Fibroblast of villous mesenchyme (primary cell): ENCODE measurements around the gene LCN9. TPM values are rescaled to one million over a fixed set of nuclear protein-coding genes. Genes with fewer than 3 reads are reported as not detected.

Source experiments
- DNase-seq: peaks from one replicate; pipeline ENCODE4 v3.0.0-alpha.2; 2010; ENCODE audit warnings: low read depth
- H3K4me3 ChIP-seq: 2 replicates; pipeline ENCODE4 v1.5.1; 2011; ENCODE audit warnings: low read depth, mild to moderate bottlenecking, low read length
- total RNA-seq: library from RNA; depleted of rRNA; stranded (reverse); fragments of >200 nt; gene quantifications from 2 replicates; pipeline ENCODE4 v1.2.3, GENCODE V29; 2012
- TF ChIP-seq, protein P1 (sequence below): IDR thresholded peaks from 2 replicates; pipeline ENCODE4 v1.5.1; 2012; ENCODE audit warnings: low read depth, mild to moderate bottlenecking, low read length; ENCODE audit not compliant: insufficient read depth

Gene LCN9, protein sequence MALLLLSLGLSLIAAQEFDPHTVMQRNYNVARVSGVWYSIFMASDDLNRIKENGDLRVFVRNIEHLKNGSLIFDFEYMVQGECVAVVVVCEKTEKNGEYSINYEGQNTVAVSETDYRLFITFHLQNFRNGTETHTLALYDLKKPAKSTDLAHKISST
- not detected in 2 replicates for total RNA-seq

DNA sequence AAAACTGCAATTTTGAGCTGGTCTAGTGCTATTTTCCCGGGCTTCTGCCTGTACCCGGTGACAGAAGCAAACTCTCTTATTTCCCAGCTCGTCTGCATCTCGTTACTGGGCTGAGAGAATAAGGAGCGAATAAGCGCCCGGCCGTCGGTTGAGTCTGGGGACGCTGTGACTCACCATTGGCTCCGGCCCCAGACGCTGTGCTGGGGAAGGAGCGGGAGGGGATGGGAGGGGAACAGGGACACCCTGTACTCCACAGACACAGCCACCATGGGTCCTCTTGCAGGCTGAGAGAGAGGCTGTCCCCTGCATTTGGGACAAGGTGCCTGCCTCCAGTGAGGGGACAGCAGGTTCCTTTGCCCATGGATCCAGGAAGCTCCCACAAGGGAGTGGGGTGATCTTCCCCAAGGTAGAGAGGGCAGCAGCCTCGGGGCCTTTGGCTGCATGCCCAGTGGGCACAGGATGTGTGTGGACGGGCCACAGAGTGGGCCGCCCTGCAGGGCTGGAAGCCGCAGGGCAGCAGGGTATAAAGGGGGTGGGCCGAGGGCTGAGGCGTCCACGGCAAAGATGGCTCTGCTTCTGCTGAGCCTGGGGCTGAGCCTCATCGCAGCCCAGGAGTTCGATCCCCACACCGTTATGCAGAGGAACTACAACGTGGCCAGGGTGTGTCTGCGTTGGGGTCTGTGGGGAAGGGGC lies at the start of gene LCN9:
LCN9 (plus strand) TSS at position 552 of the 693 bp plus-strand sequence; CDS start at position 565, 13 bp downstream.
- no peak within 1 kb of the TSS for H3K4me3 ChIP-seq
- DNase-seq: no peak
- TF ChIP-seq, protein P1, sequence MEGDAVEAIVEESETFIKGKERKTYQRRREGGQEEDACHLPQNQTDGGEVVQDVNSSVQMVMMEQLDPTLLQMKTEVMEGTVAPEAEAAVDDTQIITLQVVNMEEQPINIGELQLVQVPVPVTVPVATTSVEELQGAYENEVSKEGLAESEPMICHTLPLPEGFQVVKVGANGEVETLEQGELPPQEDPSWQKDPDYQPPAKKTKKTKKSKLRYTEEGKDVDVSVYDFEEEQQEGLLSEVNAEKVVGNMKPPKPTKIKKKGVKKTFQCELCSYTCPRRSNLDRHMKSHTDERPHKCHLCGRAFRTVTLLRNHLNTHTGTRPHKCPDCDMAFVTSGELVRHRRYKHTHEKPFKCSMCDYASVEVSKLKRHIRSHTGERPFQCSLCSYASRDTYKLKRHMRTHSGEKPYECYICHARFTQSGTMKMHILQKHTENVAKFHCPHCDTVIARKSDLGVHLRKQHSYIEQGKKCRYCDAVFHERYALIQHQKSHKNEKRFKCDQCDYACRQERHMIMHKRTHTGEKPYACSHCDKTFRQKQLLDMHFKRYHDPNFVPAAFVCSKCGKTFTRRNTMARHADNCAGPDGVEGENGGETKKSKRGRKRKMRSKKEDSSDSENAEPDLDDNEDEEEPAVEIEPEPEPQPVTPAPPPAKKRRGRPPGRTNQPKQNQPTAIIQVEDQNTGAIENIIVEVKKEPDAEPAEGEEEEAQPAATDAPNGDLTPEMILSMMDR: no peak

DNA sequence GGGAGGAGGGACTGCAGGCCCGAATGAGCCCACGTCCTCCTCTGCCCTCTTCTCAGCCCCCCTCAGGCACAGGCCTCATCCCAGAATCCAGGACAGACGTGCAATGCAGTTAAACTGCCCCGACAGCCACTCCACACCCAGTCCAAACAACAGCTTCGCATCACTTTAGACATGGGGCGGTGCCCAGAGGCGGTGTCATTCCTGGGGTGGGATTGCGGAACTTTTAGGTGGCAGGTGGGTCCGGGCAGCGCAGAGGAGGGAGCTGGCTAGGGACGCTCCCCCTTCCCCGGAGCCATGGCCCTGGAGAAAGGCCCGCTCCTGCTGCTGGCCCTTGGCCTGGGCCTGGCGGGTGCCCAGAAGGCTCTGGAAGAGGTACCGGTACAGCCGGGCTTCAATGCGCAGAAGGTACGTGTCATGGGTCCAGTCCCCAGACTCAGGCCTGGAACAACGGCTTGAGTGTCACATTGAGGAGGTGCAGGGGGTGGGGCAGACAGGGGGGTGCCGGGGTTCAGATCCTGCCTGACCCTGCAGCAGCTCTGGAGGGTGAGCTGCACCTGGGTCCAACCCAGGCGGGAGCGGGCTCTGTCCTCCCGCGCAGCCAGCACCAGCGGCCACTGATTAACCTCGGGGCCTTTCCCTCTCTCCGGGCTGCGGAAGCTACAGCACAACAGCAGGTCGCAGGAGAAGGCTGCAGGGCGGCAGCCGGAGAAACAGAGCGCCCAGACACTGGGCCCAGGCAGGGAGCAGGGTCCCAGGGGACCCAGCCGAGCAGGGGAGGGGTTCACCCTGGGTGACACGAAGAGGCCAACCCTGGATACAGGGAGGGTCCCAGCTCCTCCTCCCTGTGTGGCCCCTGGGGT lies 48.9 kb upstream of the LCN9 start:
- no peak for DNase-seq
- H3K4me3 ChIP-seq: no peak overlapping the region
- TF ChIP-seq, protein P1: no peak

DNA sequence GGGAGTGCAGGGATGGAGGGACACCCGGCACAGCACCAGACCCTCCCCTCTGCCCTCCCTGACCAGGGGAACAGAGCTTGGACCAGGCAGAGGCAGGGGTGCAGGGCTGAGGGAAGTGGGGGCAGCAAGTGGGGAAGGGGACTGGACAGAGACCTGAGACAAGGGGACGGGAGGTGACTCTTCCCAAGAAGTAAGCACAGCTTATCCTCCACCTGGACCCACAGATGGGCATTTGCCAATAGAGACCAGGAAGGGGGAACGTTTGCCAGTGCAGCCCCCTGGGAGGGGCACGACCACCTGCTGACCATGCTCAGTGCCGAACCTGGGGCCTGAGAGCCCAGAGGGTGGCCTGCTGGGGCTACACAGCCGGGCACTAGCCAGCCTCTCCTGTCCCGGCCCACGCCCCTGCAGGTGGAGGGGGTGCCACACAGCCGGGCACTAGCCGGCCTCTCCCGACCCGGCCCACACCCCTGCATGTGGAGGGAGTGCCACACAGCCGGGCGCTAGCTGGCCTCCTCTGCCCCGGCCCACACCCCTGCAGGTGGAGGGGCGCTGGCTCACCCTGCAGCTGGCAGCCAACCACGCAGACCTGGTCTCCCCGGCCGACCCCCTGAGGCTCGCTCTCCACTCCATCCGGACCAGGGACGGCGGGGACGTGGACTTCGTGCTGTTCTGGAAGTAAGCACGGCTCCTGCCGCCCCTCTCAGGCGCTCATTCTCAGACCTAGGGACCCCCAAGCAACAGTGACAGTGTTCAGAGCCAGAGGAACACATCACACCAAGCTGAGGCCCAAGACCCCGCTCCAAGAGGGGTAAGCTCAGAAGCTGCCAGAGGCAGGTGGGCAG lies 48.1 kb upstream of the LCN9 start:
- DNase-seq: no peak
- TF ChIP-seq, protein P1: no peak
- H3K4me3 ChIP-seq: no peak overlapping the region

DNA sequence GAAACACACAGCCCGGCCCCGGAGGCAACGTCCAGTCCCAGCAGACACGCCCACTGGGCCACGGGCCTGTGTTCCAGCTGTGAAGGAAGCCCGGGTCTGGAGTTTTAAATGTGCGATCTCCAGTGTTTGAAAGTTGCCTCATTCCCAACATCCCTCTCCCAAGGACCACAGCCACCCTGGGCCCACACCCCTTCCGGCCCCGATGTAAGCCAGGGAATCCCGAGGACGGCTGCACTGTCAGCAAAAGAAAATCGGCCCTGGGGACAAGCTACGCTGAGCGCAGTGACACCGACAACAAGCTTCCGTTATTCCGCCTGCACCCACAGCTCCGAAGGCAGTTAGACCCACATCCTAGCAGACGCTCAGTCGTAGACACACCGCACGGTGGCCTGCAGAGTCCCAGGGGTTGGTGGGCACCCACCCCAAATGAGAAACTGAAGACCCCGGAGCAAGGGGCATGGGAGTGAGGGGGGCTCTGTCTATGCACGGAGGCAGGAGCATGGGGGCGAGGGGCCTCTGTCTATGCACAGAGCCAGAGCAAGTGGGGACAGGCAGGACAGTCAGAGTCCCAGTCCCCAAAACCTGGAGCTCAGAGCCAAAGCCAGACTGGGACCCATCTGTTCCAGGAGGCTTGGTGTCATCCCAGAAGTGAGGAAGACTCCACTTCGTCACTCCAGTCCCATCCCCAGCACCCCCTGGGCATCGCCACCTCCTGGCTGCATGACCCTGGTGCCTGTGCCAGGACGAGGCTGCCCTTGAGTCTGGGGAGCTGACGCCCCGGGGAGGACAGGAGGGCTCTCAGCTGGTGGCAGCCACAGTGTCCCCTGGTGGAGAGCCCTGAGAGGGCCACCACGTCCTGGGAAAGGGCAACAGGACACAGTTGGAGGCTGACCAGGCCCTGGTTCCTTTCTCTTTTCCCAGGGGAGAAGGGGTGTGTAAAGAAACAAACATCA lies 47.2 kb upstream of the LCN9 start:
- TF ChIP-seq, protein P1: peak; percentile 13

DNA sequence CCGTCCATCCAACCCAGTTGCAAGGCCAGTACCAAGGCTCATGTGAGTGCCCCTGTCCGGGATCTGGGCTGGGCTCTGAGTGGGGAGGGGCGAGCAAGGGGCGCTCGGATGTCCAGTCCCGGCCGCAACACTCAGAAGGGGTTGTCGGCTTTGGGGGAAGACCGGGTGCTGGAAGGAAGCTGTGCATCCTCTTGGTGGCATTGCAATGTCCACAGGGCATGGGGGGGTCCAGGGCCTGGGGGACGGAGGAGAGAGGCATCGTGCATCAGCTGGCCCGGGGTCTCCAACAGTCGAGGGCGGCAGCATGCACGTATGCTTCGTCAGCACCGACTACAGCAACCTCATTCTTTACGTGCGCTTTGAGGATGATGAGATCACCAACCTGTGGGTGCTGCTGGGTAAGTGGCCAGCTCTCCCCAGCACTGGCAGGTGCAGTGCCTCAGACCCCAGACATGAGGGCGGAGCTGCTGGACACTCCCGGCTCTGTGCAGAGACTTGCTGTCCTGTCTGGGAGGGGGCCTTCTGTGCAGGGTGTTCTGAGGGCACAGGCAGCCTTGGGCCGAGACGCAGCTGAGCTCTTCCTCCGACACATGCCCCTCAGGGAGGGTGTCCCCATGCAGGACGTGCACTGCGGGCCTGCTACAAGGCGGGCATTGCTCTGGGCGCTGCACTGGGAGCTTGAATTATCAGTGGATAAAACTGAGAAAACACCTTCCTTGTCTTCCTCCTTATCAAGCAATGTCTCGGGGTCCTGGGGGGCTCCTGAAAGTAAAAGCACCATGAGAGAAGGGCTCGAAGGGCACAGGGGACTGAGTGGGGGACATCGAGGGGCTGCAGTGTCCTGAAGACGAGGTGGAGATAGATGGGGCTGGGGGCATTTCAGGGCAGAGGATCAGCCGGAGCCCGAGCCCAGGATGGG lies 46.2 kb upstream of the LCN9 start:
- DNase-seq: no peak
- TF ChIP-seq, protein P1: no peak
- H3K4me3 ChIP-seq: no peak overlapping the region

More for the DNA sequence above, 47.2 kb upstream of the LCN9 start:
- H3K4me3 ChIP-seq: no peak overlapping the region
- DNase-seq: no peak
